GM18870 (cell line): ENCODE data around the gene ATRN.
"Not testable (repeated sequence)": the region's sequence is repeated elsewhere in the genome, so short reads cannot be mapped to it uniquely, and the experiment has no call there.

Source experiments
- ATAC-seq: cut with Tn5 transposase; IDR thresholded peaks from one replicate; pipeline ENCODE4 v1.9.1; 2021; ENCODE audit warnings: moderate library complexity; ENCODE audit not compliant: unreplicated experiment

Gene ATRN

DNA sequence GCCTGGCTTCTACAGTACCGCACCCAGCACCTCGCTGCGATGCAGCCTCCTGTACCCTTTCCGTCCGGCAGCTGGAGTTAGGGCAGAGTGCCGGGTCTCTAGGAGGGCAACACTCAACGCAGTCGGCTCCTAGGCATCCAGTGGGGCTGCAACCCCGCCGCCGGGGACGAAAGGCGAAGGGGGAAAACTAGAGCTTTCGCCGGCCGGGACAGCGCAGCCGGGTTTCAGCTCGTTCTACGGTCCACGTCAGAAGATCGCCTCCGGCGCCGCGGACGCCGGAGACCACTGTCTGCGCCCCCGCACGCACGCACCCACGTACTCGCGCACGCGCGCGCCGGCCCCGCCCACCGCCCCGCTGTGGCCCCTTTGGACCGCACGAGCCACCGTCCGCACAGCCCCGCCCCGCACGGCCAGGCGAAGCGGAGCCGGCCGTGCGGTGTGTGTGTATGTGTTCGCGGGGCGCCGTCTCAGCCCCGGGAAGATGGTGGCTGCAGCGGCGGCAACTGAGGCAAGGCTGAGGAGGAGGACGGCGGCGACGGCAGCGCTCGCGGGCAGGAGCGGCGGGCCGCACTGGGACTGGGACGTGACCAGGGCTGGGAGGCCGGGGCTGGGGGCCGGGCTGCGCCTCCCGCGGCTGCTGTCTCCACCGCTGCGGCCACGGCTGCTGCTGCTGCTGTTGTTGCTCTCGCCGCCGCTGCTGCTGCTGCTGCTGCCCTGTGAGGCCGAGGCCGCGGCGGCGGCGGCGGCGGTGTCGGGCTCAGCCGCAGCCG, at the start of gene ATRN:
Gene ATRN (plus strand): TSS at position 392 of the 770 bp plus-strand sequence. CDS start 90 bp downstream, at position 482.
- ATAC-seq = peak; percentile 47

GRCh38 chr20:3421985-3422384, 48.8 kb upstream of the ATRN start:
- ATAC-seq = no peak

DNA sequence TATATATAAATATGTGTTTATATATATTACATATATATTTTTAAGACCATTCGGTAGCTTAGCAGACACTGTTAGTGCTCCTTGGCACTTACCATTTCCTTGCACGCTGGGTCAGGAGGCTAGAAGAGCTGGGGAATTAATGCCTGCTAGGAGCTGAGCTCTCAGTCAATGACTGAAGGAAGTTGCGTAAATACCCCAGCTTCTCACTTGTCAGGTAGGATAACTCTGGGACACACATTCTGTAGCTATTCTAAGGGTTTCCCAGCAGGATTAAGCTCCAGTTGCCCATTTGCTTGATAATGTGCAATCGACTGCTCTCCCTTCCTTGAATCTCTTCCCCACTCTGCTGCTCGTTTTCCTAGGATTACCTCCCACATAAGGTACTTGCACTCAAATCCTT, 47.7 kb upstream of the ATRN start:
- ATAC-seq = no peak

DNA sequence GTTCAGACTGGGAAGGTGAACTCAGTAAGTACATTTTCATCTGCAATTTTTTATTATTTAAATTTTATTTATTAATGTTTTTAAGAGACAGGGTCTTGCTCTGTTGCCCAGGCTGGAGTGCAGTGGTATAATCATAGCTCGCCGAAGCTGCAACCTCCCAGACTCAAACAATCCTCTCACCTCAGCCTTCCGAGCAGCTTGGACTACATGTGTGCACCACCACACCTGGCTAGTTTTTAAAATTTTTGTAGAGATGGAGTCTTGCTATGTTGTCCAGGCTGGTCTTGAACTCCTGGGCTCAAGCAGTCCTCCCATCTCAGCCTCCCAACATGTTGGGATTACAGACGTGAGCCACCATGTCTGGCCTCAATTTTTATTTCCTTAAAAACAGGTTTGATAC, 44.1 kb upstream of the ATRN start:
- not testable (repeated sequence) for ATAC-seq

GRCh38 chr20:3430376-3431069, 40.3 kb upstream of the ATRN start:
- peak; percentile 87 for ATAC-seq

DNA sequence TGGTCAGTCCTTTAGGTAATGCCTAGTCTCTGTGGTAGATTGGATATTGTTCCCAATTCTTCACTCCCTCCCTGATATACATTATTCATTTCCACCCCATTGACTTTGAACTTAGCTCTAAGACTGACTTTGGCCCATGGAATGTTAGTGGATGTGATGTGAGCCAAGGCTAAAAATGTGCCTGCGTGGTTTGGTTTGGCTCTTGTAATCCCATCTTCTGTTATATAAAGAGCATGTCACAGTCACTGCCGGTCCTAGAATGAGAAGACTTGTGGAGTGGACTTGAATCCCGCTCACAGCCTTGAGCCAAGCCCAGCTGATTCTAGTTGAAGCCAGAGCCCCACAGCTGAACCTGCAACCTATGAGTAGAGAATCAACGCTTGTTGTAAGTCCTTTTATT, 39.7 kb upstream of the ATRN start:
- no peak for ATAC-seq

GRCh38 chr20:3432844-3433243, 38.0 kb upstream of the ATRN start:
- no peak for ATAC-seq

DNA sequence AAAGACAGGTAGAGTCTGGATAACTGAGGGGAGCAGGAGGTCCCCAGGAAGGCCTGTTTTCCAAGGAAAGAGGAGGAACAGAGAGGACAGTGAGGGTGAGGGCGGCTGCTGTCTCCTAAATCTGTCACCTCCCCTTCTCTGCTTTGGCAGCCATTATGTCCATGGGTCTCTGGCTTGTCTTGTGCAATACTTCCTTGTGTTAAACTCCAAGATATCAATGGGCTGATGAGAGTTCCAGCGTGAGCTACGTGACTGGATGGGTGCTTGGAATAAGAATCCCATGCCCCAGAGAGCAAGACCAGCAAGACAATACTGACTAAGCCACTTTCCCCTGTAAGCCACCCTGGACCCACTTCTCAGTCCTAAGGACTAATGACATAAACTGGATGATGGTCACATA, 37.1 kb upstream of the ATRN start:
- no peak for ATAC-seq

GRCh38 chr20:3434232-3434631, 36.6 kb upstream of the ATRN start:
- no peak for ATAC-seq

DNA sequence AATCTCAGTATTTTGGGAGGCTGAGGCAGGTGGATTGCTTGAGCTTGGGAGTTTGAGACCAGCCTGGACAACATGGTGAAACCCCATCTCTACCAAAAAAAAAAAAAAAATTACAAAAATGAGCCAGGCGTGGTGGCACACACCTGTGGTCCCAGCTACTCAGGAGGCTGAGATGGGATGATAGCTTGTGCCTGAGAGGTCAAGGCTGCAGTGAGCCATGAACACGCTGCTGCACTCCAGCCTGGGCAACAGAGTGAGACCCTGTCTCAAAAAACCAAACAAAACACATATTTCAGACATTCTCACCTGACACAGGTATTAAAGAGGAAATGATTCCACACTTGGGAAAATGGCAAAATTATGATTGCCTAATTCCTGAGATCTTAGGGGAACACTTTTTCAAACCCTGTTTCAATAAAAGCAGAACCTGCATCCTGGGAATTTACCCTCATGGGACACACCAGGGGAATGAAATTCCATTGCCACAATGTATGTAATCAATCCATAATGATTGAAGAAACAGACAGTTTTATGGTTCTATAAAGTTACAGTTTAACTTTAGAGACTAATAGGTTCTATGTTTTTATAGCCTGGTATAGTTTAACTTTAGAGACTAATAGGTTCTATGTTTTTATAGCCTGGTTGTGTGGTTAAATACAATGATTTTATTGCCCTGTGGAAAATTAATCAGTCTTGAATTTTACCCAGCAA, 33.8 kb upstream of the ATRN start:
- no peak for ATAC-seq

DNA sequence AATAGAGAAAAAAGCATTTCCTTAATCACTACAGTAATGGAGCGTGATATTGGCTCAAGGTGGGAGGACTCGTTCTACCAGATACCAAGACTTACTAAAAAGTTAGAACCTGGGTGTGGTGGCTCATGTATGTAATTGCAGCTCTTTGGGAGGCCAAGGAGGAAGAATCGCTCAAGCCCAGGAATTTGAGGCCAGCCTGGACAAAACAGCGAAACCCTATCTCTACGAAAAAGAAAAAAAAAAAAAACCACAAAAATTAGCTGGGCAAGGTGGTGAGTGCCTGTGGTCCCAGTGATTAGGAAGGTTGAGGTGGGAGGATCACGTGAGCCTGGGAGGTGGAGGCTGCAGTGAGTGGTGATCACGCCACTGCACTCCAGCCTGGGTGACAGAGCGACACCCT, 24.0 kb upstream of the ATRN start:
- ATAC-seq = no peak

GRCh38 chr20:3447321-3447720, 23.5 kb upstream of the ATRN start:
- ATAC-seq = no peak

GRCh38 chr20:3449319-3449718, 21.5 kb upstream of the ATRN start:
- no peak for ATAC-seq

- no peak for ATAC-seq
Measured at GRCh38 chr20:3452136-3452535, 18.7 kb upstream of the ATRN start.

- no peak for ATAC-seq
Measured at GRCh38 chr20:3452690-3453089, 18.1 kb upstream of the ATRN start.

- no peak for ATAC-seq
Measured at GRCh38 chr20:3454831-3455230, 16.0 kb upstream of the ATRN start.

DNA sequence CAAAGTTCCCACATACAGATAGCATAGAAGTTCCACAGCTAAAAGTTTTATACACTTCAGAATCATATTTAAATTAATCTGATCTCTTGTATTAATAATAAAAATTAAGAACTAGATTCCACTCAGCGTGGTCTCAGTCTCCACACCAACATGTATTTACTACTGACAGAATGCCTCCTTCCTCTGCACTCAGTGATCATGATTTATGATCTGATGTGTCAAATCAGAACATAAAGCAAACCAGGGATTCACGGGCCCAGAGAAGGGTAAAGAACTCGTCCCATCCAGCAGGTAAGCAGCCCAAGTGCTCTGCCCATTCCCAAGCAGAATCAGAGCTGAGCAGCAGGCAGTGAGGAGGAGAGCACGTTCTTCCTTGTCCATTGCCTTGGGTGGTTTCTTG, 14.2 kb upstream of the ATRN start:
- no peak for ATAC-seq

GRCh38 chr20:3459881-3460307, 10.9 kb upstream of the ATRN start:
- no peak for ATAC-seq

DNA sequence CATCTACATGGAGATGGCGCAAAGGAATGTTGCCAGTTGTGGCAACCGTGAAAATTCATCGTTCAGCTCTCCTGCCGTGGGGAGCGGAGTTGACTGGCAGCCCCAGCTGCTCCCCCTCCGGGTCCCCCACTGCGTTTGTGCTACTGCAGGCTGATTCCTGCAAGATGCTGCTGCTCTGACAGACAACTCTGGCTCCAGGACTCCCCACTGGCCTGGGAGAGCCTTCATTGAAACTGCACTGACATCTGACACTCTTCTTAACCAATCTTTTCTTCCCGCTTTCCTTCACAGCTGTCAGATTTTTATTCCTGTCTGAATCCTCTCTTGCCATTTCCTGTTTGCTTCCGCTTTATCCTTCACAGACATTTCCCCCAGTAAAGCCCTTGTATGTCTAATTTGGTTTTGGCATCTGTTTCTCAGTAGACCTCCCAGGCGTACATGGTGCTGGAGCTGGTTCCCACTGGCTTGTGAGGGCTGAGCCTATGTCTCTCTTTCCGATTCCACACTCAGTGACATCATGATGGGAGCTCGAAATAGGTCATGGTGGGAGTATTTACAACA, 9.5 kb upstream of the ATRN start:
- no peak for ATAC-seq

GRCh38 chr20:3461911-3462677, 8.7 kb upstream of the ATRN start:
- no peak for ATAC-seq

- ATAC-seq = no peak
Measured at GRCh38 chr20:3464166-3464565, 6.7 kb upstream of the ATRN start.
